ENCODE data around the gene CCDC102A. TPM values are rescaled to one million over a fixed set of nuclear protein-coding genes. Genes with fewer than 3 reads are reported as not detected.

CCDC102A gene
- polyA plus RNA-seq, 1 experiment: 7.1 TPM

DNA sequence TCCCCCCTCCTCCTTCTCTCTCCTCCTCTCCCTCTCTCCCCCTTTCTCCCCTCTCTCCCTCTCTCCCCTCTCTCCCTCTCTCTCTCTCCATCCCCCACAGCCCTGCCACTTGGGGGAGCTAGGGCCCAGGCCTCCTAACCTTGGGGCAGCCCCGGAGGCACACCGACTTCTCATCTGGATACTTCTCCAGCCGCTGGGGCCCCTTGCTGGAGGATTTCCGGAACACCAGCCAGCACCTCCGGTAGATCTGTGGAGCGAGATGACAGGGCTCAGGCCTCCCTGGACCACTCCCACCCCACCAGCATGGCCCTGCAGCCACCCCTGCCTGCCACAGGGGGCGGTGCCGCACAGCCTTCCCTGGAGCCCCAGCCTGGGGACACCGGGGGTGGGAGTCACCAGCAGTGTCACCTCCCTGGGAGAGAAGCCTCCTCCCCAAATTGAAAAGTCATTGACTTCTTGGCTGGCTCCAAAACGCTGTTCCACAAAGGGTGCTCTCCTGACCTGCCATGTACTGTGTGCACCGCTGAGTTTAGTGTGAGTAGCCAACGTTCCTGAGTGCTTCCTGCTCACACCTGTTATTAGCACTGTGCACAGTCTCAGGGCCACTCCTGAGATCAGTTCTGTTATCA is 60.5 kb downstream of the CCDC102A start:
- Histone ChIP-seq H3K27ac (ENCODE audit: low read depth, low read length) (no peak overlapping the region), H3K9me3 (ENCODE audit: control insufficient read depth, insufficient read depth, low read length) (no peaks in the 10 kb centered on the region; the same call in 1 of the 2 replicates), H3K4me3 (ENCODE audit: low read depth, low read length) (no peak overlapping the region), H3K27me3 (ENCODE audit: control insufficient read depth, insufficient read depth, low read length) (no peaks in the 10 kb centered on the region)
- ChIA-PET POLR2A (no interaction called here), CTCF (interaction anchor here (0.6 to 1.1 kb wide), 3 partner anchors 19 to 223 kb away, joined by 3 to 6 read pairs (median 3); no protein-coding TSS in a partner anchor)
- no peak for DNase-seq (ENCODE audit: low read depth, low spot score)
- TF ChIP-seq, protein P1, sequence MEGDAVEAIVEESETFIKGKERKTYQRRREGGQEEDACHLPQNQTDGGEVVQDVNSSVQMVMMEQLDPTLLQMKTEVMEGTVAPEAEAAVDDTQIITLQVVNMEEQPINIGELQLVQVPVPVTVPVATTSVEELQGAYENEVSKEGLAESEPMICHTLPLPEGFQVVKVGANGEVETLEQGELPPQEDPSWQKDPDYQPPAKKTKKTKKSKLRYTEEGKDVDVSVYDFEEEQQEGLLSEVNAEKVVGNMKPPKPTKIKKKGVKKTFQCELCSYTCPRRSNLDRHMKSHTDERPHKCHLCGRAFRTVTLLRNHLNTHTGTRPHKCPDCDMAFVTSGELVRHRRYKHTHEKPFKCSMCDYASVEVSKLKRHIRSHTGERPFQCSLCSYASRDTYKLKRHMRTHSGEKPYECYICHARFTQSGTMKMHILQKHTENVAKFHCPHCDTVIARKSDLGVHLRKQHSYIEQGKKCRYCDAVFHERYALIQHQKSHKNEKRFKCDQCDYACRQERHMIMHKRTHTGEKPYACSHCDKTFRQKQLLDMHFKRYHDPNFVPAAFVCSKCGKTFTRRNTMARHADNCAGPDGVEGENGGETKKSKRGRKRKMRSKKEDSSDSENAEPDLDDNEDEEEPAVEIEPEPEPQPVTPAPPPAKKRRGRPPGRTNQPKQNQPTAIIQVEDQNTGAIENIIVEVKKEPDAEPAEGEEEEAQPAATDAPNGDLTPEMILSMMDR (IDR thresholded peaks at IDR 0.05; ENCODE audit: low read depth, low read length): peak; percentile 59

DNA sequence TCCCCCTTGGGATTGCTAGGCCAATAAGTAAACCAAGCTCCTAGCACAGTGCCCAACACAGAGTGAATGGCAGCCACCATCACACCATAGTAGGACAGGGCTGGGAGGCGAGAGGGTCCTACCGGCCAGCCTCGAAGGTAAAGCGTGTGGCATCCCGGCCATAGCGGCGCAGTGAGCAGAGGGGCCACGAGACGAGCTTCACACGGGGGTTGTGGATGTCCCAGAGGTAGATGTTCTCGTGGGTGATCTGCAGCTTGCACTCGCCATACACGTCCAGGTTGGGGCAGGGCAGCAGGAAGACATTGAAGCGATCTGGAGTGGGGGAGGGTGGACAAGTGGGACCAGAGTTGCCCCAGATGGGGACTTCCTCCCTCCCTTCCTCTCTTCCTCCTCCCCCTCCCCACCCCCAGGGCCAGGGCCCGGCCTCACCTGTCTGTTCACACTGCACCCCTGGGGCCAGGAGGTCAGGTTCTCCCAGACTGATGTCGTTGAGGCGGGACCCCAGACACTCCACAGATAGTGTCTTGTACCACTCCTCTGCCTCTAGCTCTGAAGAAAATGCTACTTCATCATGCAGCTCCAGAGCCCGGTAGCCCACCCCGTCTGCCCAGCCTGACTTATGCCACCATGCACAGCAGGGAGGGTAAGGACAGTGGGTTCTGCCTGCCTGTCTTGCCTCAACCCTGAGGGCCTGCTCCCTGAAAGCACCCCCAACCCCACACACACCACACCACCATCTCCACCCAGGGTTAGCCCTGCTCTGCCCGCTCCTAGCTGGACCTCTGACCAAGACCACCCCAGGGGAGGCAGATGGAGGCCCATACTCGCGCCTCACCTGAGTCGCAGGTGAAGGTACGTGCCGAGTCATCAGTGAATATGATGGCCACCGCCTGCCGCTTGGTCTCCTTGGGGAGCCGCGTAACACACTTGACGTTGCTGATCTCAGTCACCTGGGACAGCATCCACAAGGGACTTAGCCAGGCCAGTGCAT is 61.4 kb downstream of the CCDC102A start:
- no peak overlapping the region for H3K27ac ChIP-seq (ENCODE audit: low read depth, low read length)
- no peak for DNase-seq (ENCODE audit: low read depth, low spot score)
- ChIA-PET CTCF (interaction anchor here (0.6 to 1.1 kb wide), 2 partner anchors 13 to 222 kb away, joined by 6 read pairs; partner anchors contain the start of gene POLR2C), POLR2A (no interaction called here)
- no peaks in the 10 kb centered on the region; the same call in 1 of the 2 replicates for H3K9me3 ChIP-seq (ENCODE audit: control insufficient read depth, insufficient read depth, low read length)
- no peaks in the 10 kb centered on the region for H3K27me3 ChIP-seq (ENCODE audit: control insufficient read depth, insufficient read depth, low read length)
- TF ChIP-seq, protein P1 (IDR thresholded peaks at IDR 0.05; ENCODE audit: low read depth, low read length): no peak
- H3K4me3 ChIP-seq (ENCODE audit: low read depth, low read length): no peak overlapping the region

DNA sequence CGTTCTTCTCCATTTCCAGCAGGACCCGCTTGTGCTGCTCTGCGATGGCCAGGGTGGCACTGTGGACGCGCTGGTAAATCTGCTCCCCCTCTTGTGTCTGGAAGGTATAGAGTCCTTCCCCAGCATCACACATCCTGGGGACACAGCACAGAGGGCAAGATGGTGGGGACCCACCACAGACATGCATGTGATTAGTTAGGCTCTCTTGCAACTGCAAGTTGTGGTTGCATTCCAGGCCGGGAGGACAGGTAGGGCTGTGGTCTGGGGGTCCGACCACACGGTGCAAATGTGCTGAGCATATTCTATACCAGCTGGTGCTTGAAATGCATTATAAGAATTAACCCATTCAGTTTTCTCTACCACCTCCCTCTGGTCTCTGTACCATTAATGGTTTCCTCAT is 62.5 kb downstream of the CCDC102A start:
- POLR2A ChIA-PET: no interaction called here
- CTCF ChIA-PET: interaction anchor here (1.1 to 3.8 kb wide), 2 partner anchors 12 kb away, joined by 6 to 13 read pairs; partner anchors contain the start of gene POLR2C
- no peak overlapping the region for H3K27ac ChIP-seq (ENCODE audit: low read depth, low read length)
- no peak for DNase-seq (ENCODE audit: low read depth, low spot score)
- TF ChIP-seq, protein P1 (IDR thresholded peaks at IDR 0.05; ENCODE audit: low read depth, low read length): no peak
- H3K9me3 ChIP-seq (ENCODE audit: control insufficient read depth, insufficient read depth, low read length): no peaks in the 10 kb centered on the region; the same call in 1 of the 2 replicates
- H3K4me3 ChIP-seq (ENCODE audit: low read depth, low read length): no peak overlapping the region
- H3K27me3 ChIP-seq (ENCODE audit: control insufficient read depth, insufficient read depth, low read length): no peaks in the 10 kb centered on the region

DNA sequence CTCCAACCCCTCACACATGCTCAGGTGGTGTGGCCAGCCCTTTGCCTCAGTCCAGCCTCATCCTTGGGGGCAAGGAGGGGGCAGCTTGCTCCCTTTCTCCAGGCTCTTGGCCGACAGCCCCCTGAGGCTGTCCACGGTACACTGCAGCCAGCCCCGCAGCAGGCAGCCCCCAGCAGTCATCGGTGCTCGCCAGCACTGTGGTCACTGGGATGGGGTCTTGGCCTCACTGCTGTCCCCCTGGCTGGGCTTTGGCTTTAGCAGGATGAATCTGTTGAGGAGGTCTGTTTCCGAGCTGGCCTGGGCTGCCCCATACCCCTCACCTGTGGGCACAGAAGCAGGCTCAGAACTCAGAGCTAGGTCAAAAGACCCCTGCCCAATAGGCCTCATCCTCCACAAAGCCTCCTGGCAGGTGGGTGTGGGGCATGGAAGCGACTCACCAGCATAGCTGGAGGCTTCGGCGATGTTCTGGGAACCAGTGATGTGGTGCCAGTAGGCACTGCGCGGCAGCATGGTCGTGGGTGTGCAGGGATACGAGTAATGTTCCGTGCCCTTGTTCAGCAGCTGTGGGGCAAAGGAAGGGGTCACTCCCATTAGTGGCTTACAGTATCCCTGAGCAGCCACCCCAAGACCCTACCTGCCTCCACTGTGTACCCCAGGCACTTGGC is 63.1 kb downstream of the CCDC102A start:
- Histone ChIP-seq H3K9me3 (ENCODE audit: control insufficient read depth, insufficient read depth, low read length) (no peaks in the 10 kb centered on the region), H3K4me3 (ENCODE audit: low read depth, low read length) (no peak overlapping the region), H3K27me3 (ENCODE audit: control insufficient read depth, insufficient read depth, low read length) (no peaks in the 10 kb centered on the region), H3K27ac (ENCODE audit: low read depth, low read length) (no peak overlapping the region)
- TF ChIP-seq, protein P1 (IDR thresholded peaks at IDR 0.05; ENCODE audit: low read depth, low read length): no peak
- ChIA-PET POLR2A (no interaction called here), CTCF (interaction anchor here (3.8 kb wide), 1 partner anchor 11 kb away, joined by 13 read pairs; the partner anchor contains the start of gene POLR2C)
- no peak for DNase-seq (ENCODE audit: low read depth, low spot score)
